ENCODE data around the gene PDE1C. TPM values are rescaled to one million over a fixed set of nuclear protein-coding genes. Genes with fewer than 3 reads are reported as not detected.

Gene PDE1C
- total RNA-seq, 2 donors from 2014 or later = not detected

- no peaks in the 10 kb centered on the region for H3K9me3 ChIP-seq (ENCODE audit: control insufficient read depth, low read length, poor library complexity, severe bottlenecking)
- Mint-ChIP-seq H3K27ac (no peak overlapping the region), H3K4me1 (no peaks in the 10 kb centered on the region), H3K27me3 (no peaks in the 10 kb centered on the region), H3K4me3 (no peak overlapping the region), H3K36me3 (ENCODE audit: low read depth) (no peaks in the 10 kb centered on the region)
- DNase-seq = no peak
- ATAC-seq = no peak
These were observed 175.9 kb downstream of the PDE1C start for GRCh38 chr7:31894308-31894707.

GRCh38 chr7:31893365-31893764 is 176.8 kb downstream of the PDE1C start:
- Mint-ChIP-seq H3K27me3 (no peaks in the 10 kb centered on the region), H3K4me3 (no peak overlapping the region), H3K36me3 (ENCODE audit: low read depth) (no peaks in the 10 kb centered on the region), H3K4me1 (no peaks in the 10 kb centered on the region), H3K27ac (no peak overlapping the region)
- no peak for ATAC-seq
- H3K9me3 ChIP-seq (ENCODE audit: control insufficient read depth, low read length, poor library complexity, severe bottlenecking) = no peaks in the 10 kb centered on the region
- no peak for DNase-seq

GRCh38 chr7:31892099-31892829 is 177.9 kb downstream of the PDE1C start:
- ATAC-seq (no peak), DNase-seq (no peak)
- no peak overlapping the region for H3K4me3 Mint-ChIP-seq
- H3K4me1 Mint-ChIP-seq = no peaks in the 10 kb centered on the region
- no peaks in the 10 kb centered on the region for H3K9me3 ChIP-seq (ENCODE audit: control insufficient read depth, low read length, poor library complexity, severe bottlenecking)
- H3K27me3 Mint-ChIP-seq = no peaks in the 10 kb centered on the region
- H3K27ac Mint-ChIP-seq = no peak overlapping the region
- H3K36me3 Mint-ChIP-seq (ENCODE audit: low read depth) = no peaks in the 10 kb centered on the region

- ATAC-seq (no peak), DNase-seq (no peak)
- Mint-ChIP-seq H3K4me3 (no peak overlapping the region), H3K4me1 (no peaks in the 10 kb centered on the region), H3K27ac (no peak overlapping the region), H3K27me3 (no peaks in the 10 kb centered on the region), H3K36me3 (ENCODE audit: low read depth) (no peaks in the 10 kb centered on the region)
- no peaks in the 10 kb centered on the region for H3K9me3 ChIP-seq (ENCODE audit: control insufficient read depth, low read length, poor library complexity, severe bottlenecking)
These were observed 179.4 kb downstream of the PDE1C start for GRCh38 chr7:31890766-31891165.

GRCh38 chr7:31890198-31890597 is 180.0 kb downstream of the PDE1C start:
- DNase-seq = no peak

GRCh38 chr7:31887006-31887405 is 183.2 kb downstream of the PDE1C start:
- no peaks in the 10 kb centered on the region for H3K27me3 Mint-ChIP-seq
- ATAC-seq = no peak
- no peak overlapping the region for H3K4me3 Mint-ChIP-seq
- no peaks in the 10 kb centered on the region for H3K9me3 ChIP-seq (ENCODE audit: control insufficient read depth, low read length, poor library complexity, severe bottlenecking)
- DNase-seq = no peak
- H3K36me3 Mint-ChIP-seq (ENCODE audit: low read depth) = no peaks in the 10 kb centered on the region
- no peak overlapping the region for H3K27ac Mint-ChIP-seq
- no peaks in the 10 kb centered on the region for H3K4me1 Mint-ChIP-seq

More at GRCh38 chr7:31890198-31890597, 180.0 kb downstream of the PDE1C start:
- Mint-ChIP-seq H3K27ac (no peak overlapping the region), H3K27me3 (no peaks in the 10 kb centered on the region), H3K36me3 (ENCODE audit: low read depth) (no peaks in the 10 kb centered on the region), H3K4me3 (no peak overlapping the region), H3K4me1 (no peaks in the 10 kb centered on the region)
- no peak for ATAC-seq
- H3K9me3 ChIP-seq (ENCODE audit: control insufficient read depth, low read length, poor library complexity, severe bottlenecking) = no peaks in the 10 kb centered on the region

- Mint-ChIP-seq H3K36me3 (ENCODE audit: low read depth) (no peaks in the 10 kb centered on the region), H3K27me3 (no peaks in the 10 kb centered on the region), H3K4me3 (no peak overlapping the region), H3K27ac (no peak overlapping the region), H3K4me1 (no peaks in the 10 kb centered on the region)
- no peak for ATAC-seq
- H3K9me3 ChIP-seq (ENCODE audit: control insufficient read depth, low read length, poor library complexity, severe bottlenecking) = no peaks in the 10 kb centered on the region
- no peak for DNase-seq
These were observed 185.0 kb downstream of the PDE1C start for GRCh38 chr7:31885171-31885570.

GRCh38 chr7:31883761-31884164 is 186.4 kb downstream of the PDE1C start:
- DNase-seq (no peak), ATAC-seq (no peak)
- Mint-ChIP-seq H3K4me1 (no peaks in the 10 kb centered on the region), H3K27ac (no peak overlapping the region), H3K36me3 (ENCODE audit: low read depth) (no peaks in the 10 kb centered on the region), H3K4me3 (no peak overlapping the region), H3K27me3 (no peaks in the 10 kb centered on the region)
- no peaks in the 10 kb centered on the region for H3K9me3 ChIP-seq (ENCODE audit: control insufficient read depth, low read length, poor library complexity, severe bottlenecking)

- Mint-ChIP-seq H3K36me3 (ENCODE audit: low read depth) (no peaks in the 10 kb centered on the region), H3K4me3 (no peak overlapping the region), H3K4me1 (no peaks in the 10 kb centered on the region), H3K27ac (no peak overlapping the region), H3K27me3 (no peaks in the 10 kb centered on the region)
- H3K9me3 ChIP-seq (ENCODE audit: control insufficient read depth, low read length, poor library complexity, severe bottlenecking) = no peaks in the 10 kb centered on the region
- ATAC-seq (no peak), DNase-seq (no peak)
These were observed 188.0 kb downstream of the PDE1C start for GRCh38 chr7:31882187-31882586.

GRCh38 chr7:31878875-31879274 is 191.3 kb downstream of the PDE1C start:
- no peak overlapping the region for H3K27ac Mint-ChIP-seq
- DNase-seq (no peak), ATAC-seq (no peak)
- no peaks in the 10 kb centered on the region for H3K9me3 ChIP-seq (ENCODE audit: control insufficient read depth, low read length, poor library complexity, severe bottlenecking)
- H3K27me3 Mint-ChIP-seq = no peaks in the 10 kb centered on the region
- H3K36me3 Mint-ChIP-seq (ENCODE audit: low read depth) = no peaks in the 10 kb centered on the region
- no peak overlapping the region for H3K4me3 Mint-ChIP-seq
- no peaks in the 10 kb centered on the region for H3K4me1 Mint-ChIP-seq

GRCh38 chr7:31875424-31875823 is 194.8 kb downstream of the PDE1C start:
- ATAC-seq (no peak), DNase-seq (no peak)
- Mint-ChIP-seq H3K4me1 (no peaks in the 10 kb centered on the region), H3K27ac (no peak overlapping the region), H3K36me3 (ENCODE audit: low read depth) (no peaks in the 10 kb centered on the region), H3K27me3 (no peaks in the 10 kb centered on the region), H3K4me3 (no peak overlapping the region)
- H3K9me3 ChIP-seq (ENCODE audit: control insufficient read depth, low read length, poor library complexity, severe bottlenecking) = no peaks in the 10 kb centered on the region

- Mint-ChIP-seq H3K36me3 (ENCODE audit: low read depth) (no peaks in the 10 kb centered on the region), H3K27me3 (no peaks in the 10 kb centered on the region), H3K4me3 (no peak overlapping the region), H3K27ac (no peak overlapping the region), H3K4me1 (no peaks in the 10 kb centered on the region)
- ATAC-seq = no peak
- no peak for DNase-seq
- no peaks in the 10 kb centered on the region for H3K9me3 ChIP-seq (ENCODE audit: control insufficient read depth, low read length, poor library complexity, severe bottlenecking)
These were observed 195.4 kb downstream of the PDE1C start for GRCh38 chr7:31874631-31875386.

- Mint-ChIP-seq H3K36me3 (ENCODE audit: low read depth) (no peaks in the 10 kb centered on the region), H3K4me3 (no peak overlapping the region), H3K27me3 (no peaks in the 10 kb centered on the region), H3K27ac (no peak overlapping the region), H3K4me1 (no peaks in the 10 kb centered on the region)
- H3K9me3 ChIP-seq (ENCODE audit: control insufficient read depth, low read length, poor library complexity, severe bottlenecking) = no peaks in the 10 kb centered on the region
- DNase-seq (no peak), ATAC-seq (no peak)
These were observed 196.2 kb downstream of the PDE1C start for GRCh38 chr7:31873816-31874597.

All from T-helper 17 cell (primary cell).